NCI-H2107 treated with DMSO at 0.1 percent for 48 hours (cell line): ENCODE data around the gene TMEM167B.
"Not testable (repeated sequence)": the region's sequence is repeated elsewhere in the genome, so short reads cannot be mapped to it uniquely, and the experiment has no call there.

ENCODE experiments used
- DNase-seq: peaks from one replicate; lab custom pipeline; 2025; ENCODE audit not compliant: unreplicated experiment; lab: John Stamatoyannopoulos, UW

Gene TMEM167B

DNA sequence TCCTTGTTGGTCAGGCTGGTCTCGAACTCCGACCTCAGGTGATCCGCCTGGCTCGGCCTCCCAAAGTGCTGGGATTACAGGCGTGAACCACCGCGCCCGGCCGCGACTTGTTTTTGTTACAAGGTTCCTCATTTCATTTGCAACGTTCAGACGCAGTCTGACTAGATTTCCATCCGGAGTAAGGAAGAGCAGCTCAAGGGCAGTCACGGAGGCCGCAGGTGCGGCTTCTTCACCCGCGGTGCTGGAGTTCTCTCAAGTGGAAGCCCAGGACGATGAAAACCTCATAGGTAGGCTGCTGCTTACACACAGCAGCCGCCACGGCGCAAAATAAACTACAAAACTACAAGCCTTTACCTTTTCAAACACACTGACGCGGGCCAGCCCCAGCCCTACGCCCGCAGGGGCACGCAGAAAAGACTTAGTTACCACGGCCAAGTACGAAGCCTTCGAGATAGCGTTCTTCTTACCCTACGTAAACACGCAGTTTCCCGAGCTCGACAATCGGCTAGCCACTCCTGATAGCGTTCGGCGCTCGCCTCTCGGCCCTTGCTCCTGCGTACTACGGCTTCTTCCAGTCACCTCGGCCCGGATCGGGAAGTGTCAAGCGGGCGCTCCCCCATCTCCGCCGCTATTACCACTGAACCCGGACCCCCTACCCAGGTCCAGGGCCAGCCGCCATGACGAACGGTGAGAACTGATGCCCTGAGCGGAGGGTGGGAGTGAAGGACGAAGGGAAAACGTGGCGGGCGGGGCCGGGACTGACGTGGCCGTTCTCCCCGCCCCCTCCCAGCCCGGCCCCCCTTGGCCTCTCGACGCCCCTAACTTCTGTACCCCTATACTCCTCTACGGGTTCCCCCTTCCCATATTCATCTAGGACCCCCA lies at the start of gene TMEM167B:
TSS of gene TMEM167B (plus strand) at position 569 of the 882 bp plus-strand sequence. CDS start at position 678, 109 bp downstream.
- DNase-seq: peak; percentile 96

- DNase-seq: no peak
Measured at GRCh38 chr1:109040989-109041620, 49.5 kb upstream of the TMEM167B start.

GRCh38 chr1:109041621-109042468 lies 48.7 kb upstream of the TMEM167B start, which contains the start of gene WDR47:
WDR47 (minus strand) TSS chr1:109042102; CDS start chr1:109023512, 18,590 bp downstream.
- DNase-seq: peak; percentile 78

DNA sequence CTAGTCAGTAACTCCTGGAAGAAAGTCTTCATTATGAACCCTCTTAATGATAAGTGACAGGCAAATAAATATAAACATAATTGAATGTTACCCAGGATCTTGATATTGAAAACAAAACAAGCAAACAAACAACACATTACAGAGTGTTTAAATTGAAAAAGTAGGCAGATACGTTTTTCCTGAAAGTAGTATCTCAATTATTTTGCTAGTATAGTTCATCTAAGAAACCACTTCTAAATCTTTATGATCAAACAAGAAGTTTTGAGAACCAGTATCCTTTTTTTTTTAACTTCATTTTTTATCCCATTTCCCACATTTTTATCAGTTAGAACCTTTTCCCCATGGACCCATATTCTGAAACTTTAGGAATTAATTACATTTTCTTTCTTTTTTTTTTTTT lies 45.0 kb upstream of the TMEM167B start:
- no peak for DNase-seq

DNA sequence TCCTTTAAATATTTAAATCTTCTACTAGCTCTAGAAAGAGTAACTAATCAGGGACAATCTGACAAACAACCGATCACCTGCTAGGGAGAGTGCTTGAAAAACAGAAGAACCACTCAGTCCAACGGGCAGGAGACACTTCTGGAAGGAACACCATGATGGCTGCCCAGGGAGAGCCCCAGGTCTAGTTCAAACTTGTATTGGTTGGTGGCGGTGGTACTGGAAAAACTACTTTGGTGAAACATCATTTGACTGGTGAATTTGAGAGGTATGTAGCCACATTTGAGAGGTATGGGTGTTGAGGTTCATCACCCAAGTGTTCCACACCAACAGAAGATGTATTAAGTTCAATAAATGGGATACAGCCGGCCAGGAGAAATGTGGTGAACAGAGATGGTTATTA lies 43.9 kb upstream of the TMEM167B start:
- DNase-seq: no peak

DNA sequence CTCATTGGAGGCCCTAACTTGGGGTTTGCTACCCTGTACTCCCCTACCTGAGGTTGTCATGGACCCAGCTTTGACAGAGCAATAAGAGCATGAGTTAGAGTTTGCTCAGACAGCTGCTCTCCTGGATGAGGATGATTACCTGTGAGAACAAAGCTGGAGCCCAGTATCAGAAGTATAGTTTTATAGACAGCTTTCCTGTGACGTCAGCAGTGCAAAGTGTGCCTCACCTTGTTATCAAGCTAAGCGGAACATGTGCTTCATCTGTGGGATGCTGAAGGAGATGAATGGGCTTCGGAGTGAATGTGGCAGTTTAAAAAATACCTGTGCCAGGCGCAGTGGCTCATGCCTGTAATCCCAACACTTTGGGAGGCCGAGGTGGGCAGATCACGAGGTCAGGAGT lies 43.2 kb upstream of the TMEM167B start:
- DNase-seq: no peak

DNA sequence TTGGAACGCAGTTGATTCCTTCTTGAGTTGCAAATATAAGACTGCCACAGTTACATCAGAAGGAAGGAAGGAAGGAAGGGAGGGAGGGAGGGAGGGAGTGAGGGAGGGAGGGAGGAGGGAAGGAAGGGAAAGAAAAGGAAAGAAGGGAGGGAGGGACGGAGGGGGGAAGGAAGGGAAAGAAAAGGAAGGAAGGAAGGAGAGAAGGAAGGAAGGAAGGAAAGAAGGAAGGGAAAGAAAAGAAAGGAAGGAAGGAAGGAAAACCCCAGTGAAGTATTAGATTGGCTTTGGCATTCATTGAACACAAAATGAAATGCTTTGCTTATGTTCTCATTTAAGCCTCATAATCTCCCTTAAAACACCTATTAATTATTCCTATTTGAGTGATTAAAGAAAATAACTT lies 42.2 kb upstream of the TMEM167B start:
- no peak for DNase-seq

DNA sequence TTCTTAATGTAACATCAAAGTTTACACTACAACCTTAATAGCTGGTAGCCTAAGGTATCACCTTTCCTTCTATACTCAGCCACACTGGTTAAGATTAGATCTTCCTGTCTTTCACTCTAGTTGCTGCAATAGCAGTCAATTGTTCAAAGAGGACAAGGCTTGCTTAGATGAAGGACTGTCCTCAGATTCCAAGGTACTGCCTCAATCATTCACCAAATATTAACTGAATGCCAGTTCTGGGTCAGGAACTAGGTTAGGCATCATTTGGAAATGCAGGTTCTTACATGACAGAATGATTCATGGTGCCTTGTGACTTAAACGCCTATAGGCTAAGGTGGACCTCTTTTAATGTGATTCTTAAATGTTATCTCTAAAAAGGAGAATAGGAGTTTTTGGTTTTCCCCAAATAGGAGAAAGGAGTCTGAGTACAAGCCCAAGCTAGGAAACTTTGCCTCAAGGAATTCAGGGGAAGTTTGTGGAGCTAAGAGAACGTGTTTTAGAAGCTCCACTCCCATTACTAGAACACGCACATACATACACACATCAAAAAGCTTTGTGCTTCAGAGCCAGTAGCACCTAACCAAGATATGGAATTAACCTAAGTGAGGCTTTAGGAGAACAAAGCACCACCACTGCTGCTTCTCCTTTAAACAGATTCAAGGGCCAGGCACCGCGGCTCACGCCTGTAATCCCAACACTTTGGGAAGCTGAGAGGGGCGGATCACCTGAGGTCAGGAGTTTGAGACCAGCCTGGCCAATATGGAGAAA lies 40.2 kb upstream of the TMEM167B start:
- no peak for DNase-seq

DNA sequence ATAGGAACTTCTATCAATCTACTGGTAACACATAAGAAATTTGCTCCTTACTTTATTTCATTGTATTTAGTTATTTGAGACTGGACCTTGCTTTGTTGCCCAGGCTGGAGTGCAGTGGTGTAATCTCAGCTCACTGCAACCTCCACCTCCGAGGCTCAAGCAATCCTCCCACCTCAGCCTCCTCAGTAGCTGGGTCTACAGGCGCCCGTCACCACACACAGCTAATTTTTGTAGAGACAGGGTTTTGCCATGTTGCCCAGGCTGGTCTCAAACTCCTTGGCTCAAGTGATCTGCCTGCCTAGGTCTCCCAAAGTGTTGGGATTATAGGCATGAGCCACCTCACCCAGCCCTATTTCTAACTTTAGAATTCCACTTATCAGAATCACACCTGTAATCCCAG lies 38.4 kb upstream of the TMEM167B start:
- not testable (repeated sequence) for DNase-seq

- DNase-seq: no peak
Measured at GRCh38 chr1:109056064-109056463, 34.5 kb upstream of the TMEM167B start.

- DNase-seq: no peak
Measured at GRCh38 chr1:109059026-109059425, 31.5 kb upstream of the TMEM167B start.

GRCh38 chr1:109060707-109061106 lies 29.9 kb upstream of the TMEM167B start:
- DNase-seq: no peak

DNA sequence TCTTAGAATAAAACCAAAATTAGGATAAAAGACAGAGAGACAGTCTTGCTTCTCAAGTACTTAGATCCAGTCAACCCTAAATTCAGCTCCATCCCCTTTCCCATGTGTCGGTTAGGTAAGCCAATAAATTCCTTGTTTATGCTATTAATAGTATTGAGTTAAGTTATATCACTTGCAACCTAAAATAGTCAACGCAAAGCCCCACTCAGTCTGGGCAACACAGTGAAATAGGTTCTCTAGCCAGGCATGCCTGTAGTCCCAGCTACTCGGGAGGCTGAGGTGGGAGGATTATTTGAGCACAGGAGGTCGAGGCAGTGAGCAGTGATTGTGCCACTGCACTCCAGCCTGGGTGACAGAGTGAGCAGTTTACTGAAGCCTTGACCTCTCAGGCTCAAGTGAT lies 29.4 kb upstream of the TMEM167B start:
- DNase-seq: no peak

DNA sequence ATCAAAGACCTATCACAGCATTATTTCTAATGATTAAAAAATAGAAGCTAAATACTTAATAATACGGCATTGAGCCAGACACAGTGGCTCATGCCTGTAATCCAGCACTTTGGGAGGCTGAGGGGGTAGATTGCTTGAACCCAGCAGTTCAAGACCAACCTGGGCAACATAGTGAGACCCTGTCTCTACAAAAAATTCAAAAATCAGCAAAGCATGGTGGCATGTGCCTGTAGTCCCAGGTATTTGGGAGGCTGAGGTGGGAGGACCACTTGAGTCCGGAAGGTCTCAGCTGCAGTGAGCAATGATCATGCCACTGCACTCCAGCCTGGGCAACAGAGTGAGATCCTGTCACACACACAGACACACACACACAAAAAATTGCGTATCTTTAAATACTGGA lies 25.4 kb upstream of the TMEM167B start:
- no peak for DNase-seq

- no peak for DNase-seq
Measured at GRCh38 chr1:109067883-109068282, 22.7 kb upstream of the TMEM167B start.

DNA sequence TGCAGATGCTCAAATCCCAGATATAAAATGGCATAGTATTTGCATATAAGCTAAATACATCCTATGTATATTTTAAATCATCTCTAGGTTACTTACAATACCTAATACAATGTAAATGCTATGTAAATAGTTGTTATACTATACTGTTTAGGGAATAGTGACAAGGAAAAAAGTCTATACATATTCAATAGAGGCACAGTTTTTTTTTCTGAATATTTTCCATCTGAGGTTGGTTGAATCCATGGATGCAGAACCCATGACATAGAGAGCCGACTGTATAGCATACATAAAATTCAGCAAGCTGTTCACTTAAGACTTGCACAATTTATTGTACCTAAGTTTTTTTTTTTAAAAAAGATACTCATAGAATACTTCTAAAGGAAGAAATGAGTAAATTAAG lies 21.3 kb upstream of the TMEM167B start:
- DNase-seq: no peak

GRCh38 chr1:109075531-109076490 lies 14.8 kb upstream of the TMEM167B start, which contains the start of gene TAF13:
TAF13 (minus strand) TSS chr1:109076003; CDS start chr1:109075947, 56 bp downstream.
- DNase-seq: peak; percentile 87

DNA sequence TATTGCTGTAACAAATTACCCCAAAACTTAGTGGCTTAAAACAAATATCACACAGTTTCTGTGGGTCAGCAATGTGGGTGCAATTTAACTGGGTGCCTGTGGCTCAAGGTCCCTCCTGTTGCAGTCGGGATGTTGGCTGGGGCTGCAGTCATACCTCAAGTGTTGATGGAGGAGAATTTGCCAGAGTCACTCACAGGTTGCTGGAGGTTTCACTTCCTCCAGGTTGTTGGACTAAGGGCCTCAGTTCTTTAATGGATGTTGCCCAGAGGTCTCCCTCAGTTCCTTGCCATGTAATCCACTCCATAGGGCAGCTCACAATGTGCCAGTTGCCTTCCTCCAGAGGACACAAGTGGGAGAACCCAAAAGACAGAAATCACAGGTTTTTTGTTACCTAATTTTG lies 12.2 kb upstream of the TMEM167B start:
- DNase-seq: no peak

- no peak for DNase-seq
Measured at GRCh38 chr1:109079240-109079622, 11.3 kb upstream of the TMEM167B start.
